A549 treated with AZD2906 at 1 μM for 4 hours (cell line): ENCODE measurements around the gene POT1. TPM values are rescaled to one million over a fixed set of nuclear protein-coding genes. Genes with fewer than 3 reads are reported as not detected.

Experiments used
- total RNA-seq: library from RNA; stranded (reverse); fragments of 200-300 nt; extraction: Qiagen RNA extraction; gene quantifications from 5 replicates; pipeline ENCODE4 v1.2.3, GENCODE V29; 2022

Gene POT1
- total RNA-seq, result 10.0 to 15.5 TPM (median 13.2 TPM) in 5 replicates

GRCh38 chr7:124929467-124930172 is at the start of gene POT1:
POT1 (minus strand) TSS chr7:124929825; CDS start chr7:124897173, 32,652 bp downstream.

Other genes starting within 250 kb of the POT1 start
- gene GPR37, start 164.0 kb downstream of the POT1 start, total RNA-seq, result 0.59 to 0.81 TPM (median 0.73 TPM) in 5 replicates